Measurements from ENCODE around the gene MSI2. TPM values are rescaled to one million over a fixed set of nuclear protein-coding genes. Genes with fewer than 3 reads are reported as not detected.

The MSI2 gene
- total and polyA plus RNA-seq, 2 donors (not counting 3 experiments of a cell fraction or from before 2014, with no cell fraction given), result 20.9 to 59.3 TPM

DNA sequence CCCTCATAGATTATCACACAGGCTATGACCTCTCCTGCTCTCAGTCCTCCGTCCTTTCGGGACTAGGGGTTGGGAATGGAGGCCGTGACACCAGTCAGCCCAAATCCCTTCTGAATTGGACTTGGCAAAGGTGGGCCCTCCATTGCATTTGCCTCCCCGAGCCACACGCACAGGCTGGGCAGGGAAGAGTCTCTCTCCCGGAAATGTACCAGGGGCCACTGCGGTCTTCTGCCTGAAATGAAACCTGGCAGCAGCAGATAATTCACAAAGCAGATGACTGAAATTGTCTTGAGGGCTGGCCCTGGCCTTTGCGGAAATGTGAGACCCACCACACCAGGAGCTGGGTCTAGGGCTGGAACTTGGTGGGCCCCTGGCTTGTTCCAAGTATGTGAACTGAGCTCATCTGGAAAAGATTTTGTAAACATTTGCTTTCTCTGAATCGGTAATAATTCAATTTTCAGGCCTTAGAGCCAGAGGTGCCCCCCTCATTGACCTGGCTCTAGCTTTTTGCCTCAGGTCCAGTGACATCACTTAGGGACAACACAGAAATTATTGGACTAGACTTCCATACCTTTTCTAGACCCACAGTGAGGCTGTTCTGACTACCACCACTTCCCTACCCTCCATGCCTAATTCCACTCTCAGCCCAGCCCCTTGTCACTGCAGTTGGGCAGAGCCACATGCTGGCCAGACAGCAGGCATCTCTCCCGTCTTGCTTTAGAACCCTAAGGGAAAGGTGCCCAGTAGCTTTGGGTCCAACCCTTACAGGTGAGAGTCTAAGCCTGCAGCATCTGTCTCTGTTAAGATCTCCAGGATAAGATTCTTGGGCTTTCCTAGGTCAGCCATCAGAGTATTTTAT, 413.6 kb downstream of the MSI2 start:
- DNase-seq (ENCODE audit: low read depth, low spot score), result no peak
- H2AFZ ChIP-seq (ENCODE audit: low read depth, low read length), result no peak overlapping the region
- H3K4me3 ChIP-seq (replicated peaks in 1 of 3; ENCODE audit: insufficient read depth in 1 of 3, low read depth in 1 of 3, low read length in 3 of 3), result no peak overlapping the region
- no peaks in the 10 kb centered on the region for H3K9me3 ChIP-seq (replicated peaks; ENCODE audit: control insufficient read depth, insufficient read depth, low read length)
- no peaks in the 10 kb centered on the region for H3K36me3 ChIP-seq (ENCODE audit: control insufficient read depth in 2 of 2, extremely low read depth in 1 of 2, insufficient read depth in 2 of 2, low read length in 2 of 2)
- no peak overlapping the region for H3K27ac ChIP-seq (ENCODE audit: insufficient read depth, low read depth, low read length)
- no peaks in the 10 kb centered on the region for H4K20me1 ChIP-seq (replicated peaks; ENCODE audit: control insufficient read depth, extremely low read depth, insufficient read depth, low read length)
- no peaks in the 10 kb centered on the region for H3K27me3 ChIP-seq (ENCODE audit: control insufficient read depth in 2 of 2, insufficient read depth in 2 of 2, low read length in 2 of 2)
- no peak for TF ChIP-seq GATA2 (IDR thresholded peaks at IDR 0.05; ENCODE audit: insufficient read depth, insufficient read length, low read depth, low read length)
- TF ChIP-seq POLR2A (IDR thresholded peaks at IDR 0.05; ENCODE audit: low read depth, low read length), result no peak
- no peak for TF ChIP-seq EZH2 (IDR thresholded peaks at IDR 0.05; ENCODE audit: borderline replicate concordance, low read depth, low read length, severe bottlenecking)
- TF ChIP-seq JUN (IDR thresholded peaks at IDR 0.05; ENCODE audit: borderline replicate concordance, insufficient read depth, insufficient read length, low read depth), result no peak
- TF ChIP-seq POLR2AphosphoS5 (IDR thresholded peaks at IDR 0.05; ENCODE audit: insufficient read depth, low read depth, low read length), result no peak
- TF ChIP-seq, protein P1, sequence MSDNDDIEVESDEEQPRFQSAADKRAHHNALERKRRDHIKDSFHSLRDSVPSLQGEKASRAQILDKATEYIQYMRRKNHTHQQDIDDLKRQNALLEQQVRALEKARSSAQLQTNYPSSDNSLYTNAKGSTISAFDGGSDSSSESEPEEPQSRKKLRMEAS (IDR thresholded peaks at IDR 0.05; ENCODE audit: insufficient read depth, insufficient read length), result no peak
- TF ChIP-seq, protein P2, sequence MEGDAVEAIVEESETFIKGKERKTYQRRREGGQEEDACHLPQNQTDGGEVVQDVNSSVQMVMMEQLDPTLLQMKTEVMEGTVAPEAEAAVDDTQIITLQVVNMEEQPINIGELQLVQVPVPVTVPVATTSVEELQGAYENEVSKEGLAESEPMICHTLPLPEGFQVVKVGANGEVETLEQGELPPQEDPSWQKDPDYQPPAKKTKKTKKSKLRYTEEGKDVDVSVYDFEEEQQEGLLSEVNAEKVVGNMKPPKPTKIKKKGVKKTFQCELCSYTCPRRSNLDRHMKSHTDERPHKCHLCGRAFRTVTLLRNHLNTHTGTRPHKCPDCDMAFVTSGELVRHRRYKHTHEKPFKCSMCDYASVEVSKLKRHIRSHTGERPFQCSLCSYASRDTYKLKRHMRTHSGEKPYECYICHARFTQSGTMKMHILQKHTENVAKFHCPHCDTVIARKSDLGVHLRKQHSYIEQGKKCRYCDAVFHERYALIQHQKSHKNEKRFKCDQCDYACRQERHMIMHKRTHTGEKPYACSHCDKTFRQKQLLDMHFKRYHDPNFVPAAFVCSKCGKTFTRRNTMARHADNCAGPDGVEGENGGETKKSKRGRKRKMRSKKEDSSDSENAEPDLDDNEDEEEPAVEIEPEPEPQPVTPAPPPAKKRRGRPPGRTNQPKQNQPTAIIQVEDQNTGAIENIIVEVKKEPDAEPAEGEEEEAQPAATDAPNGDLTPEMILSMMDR (IDR thresholded peaks at IDR 0.05; ENCODE audit: extremely low read depth in 1 of 2, insufficient read depth in 1 of 2, low read depth in 1 of 2, low read length in 2 of 2), result no peak
- no peak for TF ChIP-seq FOS (IDR thresholded peaks at IDR 0.05; ENCODE audit: borderline replicate concordance, insufficient read depth, low read length)
- TF ChIP-seq MYC (IDR thresholded peaks at IDR 0.05; ENCODE audit: low read depth, low read length), result no peak
- H3K9ac ChIP-seq (replicated peaks; ENCODE audit: extremely low read depth, insufficient read depth, low read length), result no peak overlapping the region
- no TSS peak for BruUV-seq (replicated peaks)
- intact Hi-C loops (cut with micrococcal nuclease), result loop anchor here (1.0 kb wide), 1 partner anchor 118 kb away; no protein-coding TSS in a partner anchor
- H3K4me2 ChIP-seq (ENCODE audit: insufficient read depth, low read length), result no peak overlapping the region
- POLR2A ChIA-PET, result no interaction called here
- no peaks in the 10 kb centered on the region for H3K79me2 ChIP-seq (ENCODE audit: control insufficient read depth, insufficient read depth, low read length)
- no peaks in the 10 kb centered on the region for H3K9me1 ChIP-seq (replicated peaks; ENCODE audit: control insufficient read depth, extremely low read depth, insufficient read depth, low read length)
- dilution Hi-C loops (cut with MboI; ENCODE audit: extremely low pct_ligation_motif_present, low sequenced_read_pairs), result no loop called here
- H3K4me1 ChIP-seq (ENCODE audit: control insufficient read depth, extremely low read depth, insufficient read depth, low read length), result no peaks in the 10 kb centered on the region
- CTCF ChIA-PET, result interaction anchor here (2.0 to 4.4 kb wide), 4 partner anchors 71 to 426 kb away, joined by 8 to 143 read pairs (median 68); no protein-coding TSS in a partner anchor
- no peak for FAIRE-seq

Measured in endothelial cell of umbilical vein (primary cell).